ENCODE results near the gene PTGS1.

GRCh38 chr9:122354536-122355199 is 16.2 kb upstream of the PTGS1 start:
- TF ChIP-seq CTCF (IDR thresholded peaks at IDR 0.05; ENCODE audit: low read length) (no peak), EZH2phosphoT487 (IDR thresholded peaks at IDR 0.05; ENCODE audit: low read length) (no peak)

Data from MM.1S (cell line).